Lung microvascular endothelial cell (primary cell): ENCODE data around the gene MYRIP. TPM values are rescaled to one million over a fixed set of nuclear protein-coding genes. Genes with fewer than 3 reads are reported as not detected.

Experiments
- DNase-seq, 2 donors: peaks; one replicate each; pipeline versions ENCODE4 v3.0.0 to v3.0.0-alpha.2; 2010; ENCODE audit warnings: low read depth in 2 of 2
- total RNA-seq: library from RNA; depleted of rRNA; stranded (reverse); fragments of >200 nt; gene quantifications from 2 replicates; pipeline ENCODE4 v1.2.1, GENCODE V29; 2014

Gene MYRIP
- total RNA-seq, 1 donor from 2014 or later = 4.8 TPM

GRCh38 chr3:39903253-39903652 lies 93.8 kb downstream of the MYRIP start:
- DNase-seq = no peak

GRCh38 chr3:39905788-39906187 lies 96.4 kb downstream of the MYRIP start:
- no peak for DNase-seq

GRCh38 chr3:39907981-39908380 lies 98.6 kb downstream of the MYRIP start:
- peak; percentile 91 to 97 for DNase-seq

GRCh38 chr3:39910135-39910534 lies 100.7 kb downstream of the MYRIP start:
- no peak for DNase-seq

GRCh38 chr3:39910826-39911464 lies 101.5 kb downstream of the MYRIP start:
- DNase-seq = peak; percentile 18 to 41

- peak; percentile 24 to 40 for DNase-seq
Observed at GRCh38 chr3:39911465-39912309, 102.3 kb downstream of the MYRIP start.

GRCh38 chr3:39915027-39915426 lies 105.6 kb downstream of the MYRIP start:
- DNase-seq = no peak

- DNase-seq = peak in 1 of 2 donors; percentile 57
Observed at GRCh38 chr3:39917065-39917773, 107.8 kb downstream of the MYRIP start.

- no peak for DNase-seq
Observed at GRCh38 chr3:39919281-39919680, 109.9 kb downstream of the MYRIP start.

- DNase-seq = no peak
Observed at GRCh38 chr3:39920271-39920670, 110.9 kb downstream of the MYRIP start.

- DNase-seq = no peak
Observed at GRCh38 chr3:39927479-39927878, 118.1 kb downstream of the MYRIP start.

- DNase-seq = peak in 1 of 2 donors; percentile 45
Observed at GRCh38 chr3:39933986-39934693, 124.7 kb downstream of the MYRIP start.

- peak in 1 of 2 donors; percentile 75 for DNase-seq
Observed at GRCh38 chr3:39934696-39935095, 125.3 kb downstream of the MYRIP start.

- peak; percentile 31 to 39 for DNase-seq
Observed at GRCh38 chr3:39935261-39935660, 125.9 kb downstream of the MYRIP start.

GRCh38 chr3:39936848-39937247 lies 127.4 kb downstream of the MYRIP start:
- no peak for DNase-seq

- DNase-seq = no peak
Observed at GRCh38 chr3:39937315-39937714, 127.9 kb downstream of the MYRIP start.

- DNase-seq = peak; percentile 17 to 37
Observed at GRCh38 chr3:39937874-39938273, 128.5 kb downstream of the MYRIP start.

GRCh38 chr3:39941931-39942330 lies 132.5 kb downstream of the MYRIP start:
- DNase-seq = peak; percentile 5 to 93

GRCh38 chr3:39960515-39961191 lies 151.2 kb downstream of the MYRIP start:
- peak; percentile 75 to 87 for DNase-seq

GRCh38 chr3:39961230-39961629 lies 151.8 kb downstream of the MYRIP start:
- peak; percentile 22 to 72 for DNase-seq

- no peak for DNase-seq
Observed at GRCh38 chr3:39962581-39962980, 153.2 kb downstream of the MYRIP start.
